OCI-LY1 (cell line): ENCODE data around the gene MED13L.

Experiments
- H2AFZ ChIP-seq: fragments of 200-600 bp; sonication (generic), shearing (Covaris generic); 2 replicates; pipeline ENCODE4 v1.6.0; 2014; ENCODE audit warnings: antibody characterized with exemption, mild to moderate bottlenecking, low read length
- H3F3A ChIP-seq: fragments of 200-600 bp; sonication (generic), shearing (Covaris generic); 2 replicates; pipeline ENCODE4 v1.6.0; 2014; ENCODE audit warnings: mild to moderate bottlenecking, antibody characterized with exemption, low read length, moderate library complexity; ENCODE audit not compliant: insufficient read depth
- H3K27ac ChIP-seq: fragments of 200-600 bp; sonication (generic); 2 replicates; pipeline ENCODE4 v1.5.1; 2014; ENCODE audit warnings: low read length, mixed run types, mild to moderate bottlenecking, low read depth; ENCODE audit not compliant: poor library complexity, severe bottlenecking
- H3K27me3 ChIP-seq: fragments of 200-600 bp; sonication (generic); 2 replicates; pipeline ENCODE4 v1.6.0; 2014; ENCODE audit warnings: antibody characterized with exemption, mild to moderate bottlenecking, low read length, moderate library complexity; ENCODE audit not compliant: insufficient read depth
- H3K36me3 ChIP-seq: fragments of 200-600 bp; sonication (generic); 2 replicates; pipeline ENCODE4 v1.6.1; 2014; ENCODE audit warnings: mild to moderate bottlenecking, antibody characterized with exemption, low read length, moderate library complexity, mixed read lengths; ENCODE audit not compliant: insufficient read depth
- H3K4me1 ChIP-seq: fragments of 200-600 bp; sonication (generic); 2 replicates; pipeline ENCODE4 v1.5.1; 2014; ENCODE audit warnings: mild to moderate bottlenecking, low read length, moderate library complexity; ENCODE audit not compliant: insufficient read depth, severe bottlenecking
- H3K4me2 ChIP-seq: fragments of 200-600 bp; sonication (generic), shearing (Covaris generic); 2 replicates; pipeline ENCODE4 v1.6.1; 2014; ENCODE audit warnings: low read length
- H3K4me3 ChIP-seq: fragments of 200-600 bp; sonication (generic); 2 replicates; pipeline ENCODE4 v1.5.1; 2014; ENCODE audit warnings: low read length, low read depth, mild to moderate bottlenecking, mixed read lengths; ENCODE audit not compliant: poor library complexity, severe bottlenecking
- H3K79me2 ChIP-seq: fragments of 200-600 bp; shearing (Covaris generic); 2 replicates; pipeline ENCODE4 v1.6.1; 2016; ENCODE audit warnings: mixed run types, low read length, mixed read lengths; ENCODE audit not compliant: insufficient read depth
- H3K9ac ChIP-seq: fragments of 200-600 bp; sonication (generic), shearing (Covaris generic); 2 replicates; pipeline ENCODE4 v1.6.1; 2014; ENCODE audit warnings: mild to moderate bottlenecking, low read length, mixed read lengths
- H3K9me2 ChIP-seq: fragments of 200-600 bp; sonication (generic), shearing (Covaris generic); 2 replicates; pipeline ENCODE4 v1.6.1; 2014; ENCODE audit warnings: low read depth, mild to moderate bottlenecking, low read length, mixed read lengths
- H3K9me3 ChIP-seq: fragments of 200-600 bp; shearing (Covaris generic); 2 replicates; pipeline ENCODE4 v1.6.1; 2014; ENCODE audit warnings: low read length, mixed read lengths
- H4K20me1 ChIP-seq: fragments of 200-600 bp; sonication (generic), shearing (Covaris generic); 2 replicates; pipeline ENCODE4 v1.6.0; 2016; ENCODE audit warnings: mild to moderate bottlenecking, low read length; ENCODE audit not compliant: insufficient read depth
- EZH2 ChIP-seq: fragments of 200-600 bp; sonication (generic), shearing (Covaris generic); IDR thresholded peaks from 2 replicates; pipeline ENCODE4 v1.8.0; 2017; ENCODE audit warnings: borderline replicate concordance, mixed run types, mild to moderate bottlenecking, antibody characterized with exemption, low read length, moderate library complexity, mixed read lengths
- TF ChIP-seq, protein P1 (sequence below): fragments of 200-600 bp; sonication (generic), shearing (Covaris generic); IDR thresholded peaks from 2 replicates; pipeline ENCODE4 v1.5.1; 2017; ENCODE audit warnings: mild to moderate bottlenecking, antibody characterized with exemption, low read length, moderate library complexity, mixed read lengths

MED13L gene

GRCh38 chr12:115998794-115999478, 278.6 kb downstream of the MED13L start:
- no peak overlapping the region for H3K9ac ChIP-seq
- H3K4me2 ChIP-seq, result no peak overlapping the region
- no peak overlapping the region for H3K27ac ChIP-seq

DNA sequence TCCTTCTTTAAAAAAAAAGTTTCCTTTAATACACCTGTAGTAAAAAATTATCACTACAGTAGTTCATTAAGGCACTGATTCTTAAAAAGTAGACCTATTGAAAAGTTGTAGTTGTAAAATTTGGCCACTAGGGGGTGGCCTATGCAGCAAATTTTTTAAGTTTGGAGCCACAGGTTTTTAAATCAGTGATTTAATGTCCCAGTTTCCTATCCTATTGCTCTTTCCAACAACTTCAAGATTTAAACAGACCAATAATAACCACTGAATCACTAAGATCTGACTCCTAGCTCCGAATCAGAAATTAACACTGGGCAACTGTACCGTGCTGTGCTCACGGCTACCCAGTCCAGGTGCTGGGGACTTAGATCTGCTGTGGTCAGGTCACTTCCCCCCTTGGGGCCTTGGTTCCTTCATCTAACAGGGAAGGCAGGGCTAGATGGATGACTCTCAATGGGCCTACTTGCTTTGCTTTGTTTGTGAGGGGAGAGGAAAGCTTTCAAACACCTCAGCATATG, 279.3 kb downstream of the MED13L start:
- TF ChIP-seq, protein P1, sequence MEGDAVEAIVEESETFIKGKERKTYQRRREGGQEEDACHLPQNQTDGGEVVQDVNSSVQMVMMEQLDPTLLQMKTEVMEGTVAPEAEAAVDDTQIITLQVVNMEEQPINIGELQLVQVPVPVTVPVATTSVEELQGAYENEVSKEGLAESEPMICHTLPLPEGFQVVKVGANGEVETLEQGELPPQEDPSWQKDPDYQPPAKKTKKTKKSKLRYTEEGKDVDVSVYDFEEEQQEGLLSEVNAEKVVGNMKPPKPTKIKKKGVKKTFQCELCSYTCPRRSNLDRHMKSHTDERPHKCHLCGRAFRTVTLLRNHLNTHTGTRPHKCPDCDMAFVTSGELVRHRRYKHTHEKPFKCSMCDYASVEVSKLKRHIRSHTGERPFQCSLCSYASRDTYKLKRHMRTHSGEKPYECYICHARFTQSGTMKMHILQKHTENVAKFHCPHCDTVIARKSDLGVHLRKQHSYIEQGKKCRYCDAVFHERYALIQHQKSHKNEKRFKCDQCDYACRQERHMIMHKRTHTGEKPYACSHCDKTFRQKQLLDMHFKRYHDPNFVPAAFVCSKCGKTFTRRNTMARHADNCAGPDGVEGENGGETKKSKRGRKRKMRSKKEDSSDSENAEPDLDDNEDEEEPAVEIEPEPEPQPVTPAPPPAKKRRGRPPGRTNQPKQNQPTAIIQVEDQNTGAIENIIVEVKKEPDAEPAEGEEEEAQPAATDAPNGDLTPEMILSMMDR, result peak; percentile 78
- no peak for TF ChIP-seq EZH2
- no peak overlapping the region for H3K4me3 ChIP-seq
- peaks cover 22% of the 10 kb centered on the region; the same call in 1 of the 2 replicates for H3K36me3 ChIP-seq
- no peak overlapping the region; the same call in 1 of the 2 replicates for H3K4me2 ChIP-seq
- H2AFZ ChIP-seq, result no peak overlapping the region
- no peaks in the 10 kb centered on the region for H3K9me2 ChIP-seq
- H3K27me3 ChIP-seq, result no peaks in the 10 kb centered on the region
- peaks cover 7% of the 10 kb centered on the region for H3K4me1 ChIP-seq
- H3K9ac ChIP-seq, result no peak overlapping the region
- H3K27ac ChIP-seq, result no peak overlapping the region
- no peaks in the 10 kb centered on the region for H3K9me3 ChIP-seq
- no peaks in the 10 kb centered on the region for H4K20me1 ChIP-seq
- no peaks in the 10 kb centered on the region for H3K79me2 ChIP-seq
- no peaks in the 10 kb centered on the region for H3F3A ChIP-seq

More at GRCh38 chr12:115998794-115999478, 278.6 kb downstream of the MED13L start:
- H3K27me3 ChIP-seq, result no peaks in the 10 kb centered on the region
- no peak overlapping the region for H3K4me3 ChIP-seq
- no peaks in the 10 kb centered on the region for H4K20me1 ChIP-seq
- TF ChIP-seq, protein P1, result no peak
- no peak for TF ChIP-seq EZH2
- no peaks in the 10 kb centered on the region for H3K9me3 ChIP-seq
- H2AFZ ChIP-seq, result no peak overlapping the region
- peaks cover 7% of the 10 kb centered on the region for H3K4me1 ChIP-seq
- H3K79me2 ChIP-seq, result no peaks in the 10 kb centered on the region
- no peaks in the 10 kb centered on the region for H3F3A ChIP-seq
- H3K9me2 ChIP-seq, result no peaks in the 10 kb centered on the region
- H3K36me3 ChIP-seq, result peaks cover 17% of the 10 kb centered on the region; the same call in 1 of the 2 replicates

DNA sequence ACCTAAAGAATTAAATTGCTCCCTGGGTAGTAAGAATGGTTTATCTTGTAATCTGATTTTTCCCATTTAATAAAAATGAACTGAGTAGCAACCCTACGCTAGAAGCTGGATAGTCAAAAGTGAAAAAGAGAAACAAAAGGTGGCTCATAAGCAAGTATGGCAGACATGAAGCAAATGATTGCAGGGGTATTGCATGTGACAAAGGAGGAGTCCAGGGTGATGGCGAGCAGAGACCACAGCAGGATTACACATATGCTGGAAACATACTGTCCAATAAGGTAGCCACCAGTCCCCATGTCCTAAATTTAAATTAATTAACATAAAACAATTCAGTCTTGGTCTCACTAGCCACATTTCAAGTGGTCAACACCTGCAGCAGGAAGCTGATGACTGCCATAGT, 283.8 kb downstream of the MED13L start:
- H2AFZ ChIP-seq, result no peak overlapping the region

More for the DNA sequence above, 283.8 kb downstream of the MED13L start:
- no peak overlapping the region for H3K4me2 ChIP-seq
- no peaks in the 10 kb centered on the region for H3K79me2 ChIP-seq
- no peaks in the 10 kb centered on the region for H3K27me3 ChIP-seq
- no peak overlapping the region for H3K4me3 ChIP-seq
- H3K9ac ChIP-seq, result no peak overlapping the region
- peaks cover 27% of the 10 kb centered on the region; the same call in 1 of the 2 replicates for H3K36me3 ChIP-seq
- no peaks in the 10 kb centered on the region for H4K20me1 ChIP-seq
- no peaks in the 10 kb centered on the region for H3K9me3 ChIP-seq
- TF ChIP-seq, protein P1, result no peak
- no peak for TF ChIP-seq EZH2
- H3K27ac ChIP-seq, result no peak overlapping the region
- H3K9me2 ChIP-seq, result no peaks in the 10 kb centered on the region
- H3F3A ChIP-seq, result no peaks in the 10 kb centered on the region
- H3K4me1 ChIP-seq, result peaks cover 13% of the 10 kb centered on the region
